OCI-LY7 (cell line): ENCODE results near the gene SBF1. TPM values are rescaled to one million over a fixed set of nuclear protein-coding genes. Genes with fewer than 3 reads are reported as not detected.

Source experiments
- BruUV-seq: library from RNA; stranded (reverse); fragments of 400-500 nt; replicated peaks from 2 replicates; lab custom pipeline; 2021; lab: Mats Ljungman, UMichigan
- CTCF ChIA-PET: fragments of 300-600 bp; sonication (Branson Sonifier 250); formaldehyde crosslinking; loops from one replicate; lab custom pipeline; 2022; ENCODE audit warnings: antibody characterized with exemption; ENCODE audit not compliant: unreplicated experiment; lab: Charles Lee
- POLR2A ChIA-PET: fragments of 300-600 bp; sonication (Branson Sonifier 250); formaldehyde crosslinking; loops from one replicate; lab custom pipeline; 2022; ENCODE audit warnings: antibody characterized with exemption; lab: Charles Lee
- DNase-seq: peaks from one replicate; pipeline ENCODE4 v3.0.0-alpha.2; 2015; ENCODE audit warnings: low spot score
- H2AFZ ChIP-seq: fragments of 200-600 bp; sonication (generic), shearing (Covaris generic); 2 replicates; pipeline ENCODE4 v1.6.1; 2014; ENCODE audit warnings: mild to moderate bottlenecking, antibody characterized with exemption, low read length, moderate library complexity
- H3K27ac ChIP-seq: fragments of 200-600 bp; sonication (generic); 2 replicates; pipeline ENCODE4 v1.5.1; 2014; ENCODE audit warnings: mixed run types, low read depth, mild to moderate bottlenecking, moderate library complexity, low read length, inconsistent platforms; ENCODE audit not compliant: poor library complexity, severe bottlenecking
- H3K36me3 ChIP-seq: fragments of 200-600 bp; sonication (generic); 2 replicates; pipeline ENCODE4 v1.6.1; 2014; ENCODE audit warnings: mild to moderate bottlenecking, antibody characterized with exemption, low read length, moderate library complexity, mixed read lengths; ENCODE audit not compliant: insufficient read depth
- H3K4me1 ChIP-seq: fragments of 200-600 bp; sonication (generic); 2 replicates; pipeline ENCODE4 v1.5.1; 2014; ENCODE audit warnings: mild to moderate bottlenecking, low read length; ENCODE audit not compliant: insufficient read depth, poor library complexity, severe bottlenecking
- H3K4me2 ChIP-seq: fragments of 200-600 bp; sonication (generic); 2 replicates; pipeline ENCODE4 v1.6.1; 2014; ENCODE audit warnings: mild to moderate bottlenecking, low read length
- H3K4me3 ChIP-seq: fragments of 200-600 bp; sonication (generic); 2 replicates; pipeline ENCODE4 v1.5.1; 2014; ENCODE audit warnings: mild to moderate bottlenecking, low read depth, low read length; ENCODE audit not compliant: poor library complexity, severe bottlenecking
- H3K79me2 ChIP-seq: fragments of 200-600 bp; sonication (generic); 2 replicates; pipeline ENCODE4 v1.6.1; 2016; ENCODE audit warnings: low read depth, mild to moderate bottlenecking, low read length, moderate library complexity, mixed read lengths; ENCODE audit not compliant: insufficient read depth
- H3K9me2 ChIP-seq: fragments of 200-600 bp; sonication (generic); 2 replicates; pipeline ENCODE4 v1.6.1; 2016; ENCODE audit warnings: mild to moderate bottlenecking, low read length, mixed read lengths; ENCODE audit not compliant: insufficient read depth
- H3K9me3 ChIP-seq: fragments of 200-600 bp; sonication (generic); 2 replicates; pipeline ENCODE4 v1.6.1; 2014; ENCODE audit warnings: mild to moderate bottlenecking, mixed run types, low read length, mixed read lengths
- H4K20me1 ChIP-seq: fragments of 200-600 bp; sonication (generic); 2 replicates; pipeline ENCODE4 v1.6.1; 2014; ENCODE audit warnings: mild to moderate bottlenecking, antibody characterized with exemption, low read length, moderate library complexity, mixed read lengths; ENCODE audit not compliant: insufficient read depth
- EZH2phosphoT487 ChIP-seq: fragments of 200-600 bp; sonication (generic); IDR thresholded peaks from 2 replicates; pipeline ENCODE4 v1.6.1; 2018; ENCODE audit warnings: low read depth, borderline replicate concordance, mild to moderate bottlenecking, mixed run types, antibody characterized with exemption, low read length, moderate library complexity, mixed read lengths
- intact Hi-C: fragments of 100-400 bp; cut with micrococcal nuclease; formaldehyde crosslinking; loops from one replicate; pipeline ENCODE4 v1.10.0; 2022; ENCODE audit not compliant: unreplicated experiment
- total RNA-seq, 2 experiments: library from RNA; depleted of rRNA in 1 of 2; stranded (reverse); fragments of >200 nt in 1 of 2; shearing (Covaris generic) in 1 of 2; gene quantifications; 2 replicates each; pipeline ENCODE4 v1.2.3, GENCODE V29; 2014 to 2022
- TF ChIP-seq, protein P1 (sequence below): fragments of 200-600 bp; sonication (generic); conservative IDR thresholded peaks from 2 replicates; pipeline ENCODE4 v1.5.1; 2014; ENCODE audit warnings: mild to moderate bottlenecking, antibody characterized with exemption, low read length, moderate library complexity, mixed read lengths

SBF1 gene
- total RNA-seq, 2 experiments from 2014 or later, result 177 to 181 TPM

DNA sequence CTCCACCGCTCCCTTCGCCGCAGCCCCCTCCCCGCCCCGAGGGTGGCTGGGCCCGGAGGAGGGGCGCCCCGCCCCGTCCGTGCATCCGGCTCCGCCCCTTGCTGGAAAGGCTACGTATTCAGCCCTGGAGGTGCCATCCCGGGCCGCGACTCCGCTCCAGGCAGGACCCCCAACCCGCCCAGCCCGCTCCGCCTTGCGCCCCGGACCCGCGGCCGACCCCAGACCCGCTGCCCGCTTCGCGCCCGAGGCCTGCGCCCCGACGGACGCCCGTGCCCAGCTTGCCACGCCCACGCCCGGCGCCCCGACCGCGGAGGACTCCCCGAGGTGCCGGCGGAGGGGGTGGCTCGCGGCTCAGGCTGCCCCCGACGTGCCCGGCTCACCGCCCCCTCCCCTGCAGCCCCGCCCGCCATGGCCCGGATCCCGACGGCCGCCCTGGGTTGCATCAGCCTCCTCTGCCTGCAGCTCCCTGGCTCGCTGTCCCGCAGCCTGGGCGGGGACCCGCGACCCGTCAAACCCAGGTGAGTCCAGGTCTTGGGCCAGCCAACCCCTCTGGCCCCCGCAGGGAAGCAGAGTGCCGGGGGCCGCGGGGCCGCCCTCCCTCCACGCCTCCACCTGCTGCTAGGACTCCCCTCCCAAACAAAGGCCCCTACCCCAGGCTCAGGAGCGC, 6.7 kb upstream of the SBF1 start, which contains the start of gene ADM2:
Gene ADM2 (plus strand): TSS at position 104 of the 667 bp plus-strand sequence. CDS start 305 bp downstream, at position 409.
- H3K4me3 ChIP-seq, result peak within 1 kb of the TSS; percentile 68
- H3K9me3 ChIP-seq, result no peaks in the 10 kb centered on the region
- no peak within 1 kb of the TSS for H3K27ac ChIP-seq
- intact Hi-C loops, result no loop called here
- CTCF ChIA-PET, result no interaction called here
- H4K20me1 ChIP-seq, result no peaks in the 10 kb centered on the region
- H3K4me2 ChIP-seq, result peak within 1 kb of the TSS; percentile 69
- peaks cover 10% of the 10 kb centered on the region for H3K4me1 ChIP-seq
- no peaks in the 10 kb centered on the region for H3K9me2 ChIP-seq
- H3K79me2 ChIP-seq, result no peaks in the 10 kb centered on the region
- POLR2A ChIA-PET, result no interaction called here
- H2AFZ ChIP-seq, result 0 out of 2 replicates have a peak within 1 kb of the TSS, but pooled peaks have one; percentile 10
- BruUV-seq, result no TSS peak
- no peak for TF ChIP-seq EZH2phosphoT487
- no peaks in the 10 kb centered on the region for H3K36me3 ChIP-seq
- peak; percentile 55 for DNase-seq

DNA sequence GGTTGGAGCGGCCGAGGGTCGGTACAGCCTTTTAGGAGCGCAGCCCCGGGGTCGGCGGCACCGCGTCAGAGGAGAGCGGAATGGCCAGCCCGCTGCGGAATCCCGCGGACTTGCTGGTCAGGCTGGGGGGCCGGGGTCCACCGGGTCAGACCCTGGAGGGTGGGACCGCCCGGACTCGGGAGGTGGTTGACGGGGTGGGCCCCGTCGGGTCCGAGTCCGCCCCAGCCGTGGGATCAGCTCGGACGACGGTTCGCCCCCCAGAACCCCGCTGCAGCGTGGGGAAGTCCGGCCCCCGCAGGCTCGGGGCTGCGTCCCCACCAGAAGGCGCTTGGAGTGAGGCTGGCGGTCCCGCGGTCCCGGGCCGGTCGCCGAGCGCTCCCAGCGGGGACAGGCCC, 6.2 kb upstream of the SBF1 start:
- H2AFZ ChIP-seq, result no peak overlapping the region
- no peaks in the 10 kb centered on the region for H4K20me1 ChIP-seq
- DNase-seq, result no peak
- H3K27ac ChIP-seq, result no peak overlapping the region
- ChIA-PET CTCF (no interaction called here), POLR2A (no interaction called here)
- H3K9me3 ChIP-seq, result no peaks in the 10 kb centered on the region
- BruUV-seq, result no TSS peak
- peaks cover 10% of the 10 kb centered on the region for H3K4me1 ChIP-seq
- peak overlapping the region; percentile 68 for H3K4me3 ChIP-seq
- peak overlapping the region; percentile 69; the same call in 1 of the 2 replicates for H3K4me2 ChIP-seq
- no peaks in the 10 kb centered on the region for H3K9me2 ChIP-seq
- intact Hi-C loops, result no loop called here
- no peaks in the 10 kb centered on the region for H3K36me3 ChIP-seq
- TF ChIP-seq EZH2phosphoT487, result no peak
- TF ChIP-seq, protein P1, sequence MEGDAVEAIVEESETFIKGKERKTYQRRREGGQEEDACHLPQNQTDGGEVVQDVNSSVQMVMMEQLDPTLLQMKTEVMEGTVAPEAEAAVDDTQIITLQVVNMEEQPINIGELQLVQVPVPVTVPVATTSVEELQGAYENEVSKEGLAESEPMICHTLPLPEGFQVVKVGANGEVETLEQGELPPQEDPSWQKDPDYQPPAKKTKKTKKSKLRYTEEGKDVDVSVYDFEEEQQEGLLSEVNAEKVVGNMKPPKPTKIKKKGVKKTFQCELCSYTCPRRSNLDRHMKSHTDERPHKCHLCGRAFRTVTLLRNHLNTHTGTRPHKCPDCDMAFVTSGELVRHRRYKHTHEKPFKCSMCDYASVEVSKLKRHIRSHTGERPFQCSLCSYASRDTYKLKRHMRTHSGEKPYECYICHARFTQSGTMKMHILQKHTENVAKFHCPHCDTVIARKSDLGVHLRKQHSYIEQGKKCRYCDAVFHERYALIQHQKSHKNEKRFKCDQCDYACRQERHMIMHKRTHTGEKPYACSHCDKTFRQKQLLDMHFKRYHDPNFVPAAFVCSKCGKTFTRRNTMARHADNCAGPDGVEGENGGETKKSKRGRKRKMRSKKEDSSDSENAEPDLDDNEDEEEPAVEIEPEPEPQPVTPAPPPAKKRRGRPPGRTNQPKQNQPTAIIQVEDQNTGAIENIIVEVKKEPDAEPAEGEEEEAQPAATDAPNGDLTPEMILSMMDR, result no peak
- H3K79me2 ChIP-seq, result no peaks in the 10 kb centered on the region

DNA sequence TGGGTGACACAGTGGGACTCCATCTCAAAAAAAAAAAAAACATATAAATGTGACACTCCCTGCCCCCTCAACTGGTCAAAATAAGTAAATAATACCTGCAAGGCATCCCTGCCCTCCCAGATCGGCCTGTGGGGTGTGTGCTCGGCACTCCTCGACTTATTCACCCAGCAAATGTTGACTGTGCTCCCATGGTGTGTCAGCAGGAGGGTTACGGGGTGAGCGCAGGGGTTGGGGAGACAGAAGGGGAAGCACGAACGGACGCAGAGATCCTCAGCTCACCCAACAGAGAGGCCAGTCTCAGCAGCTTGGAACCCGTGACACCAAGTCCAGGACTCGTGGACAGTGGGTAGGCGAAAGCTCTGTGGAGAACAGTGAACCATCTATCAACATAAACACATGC, 4.9 kb upstream of the SBF1 start:
- Histone ChIP-seq H3K36me3 (no peaks in the 10 kb centered on the region), H3K4me1 (peaks cover 17% of the 10 kb centered on the region), H3K27ac (no peak overlapping the region), H4K20me1 (no peaks in the 10 kb centered on the region), H3K4me2 (no peak overlapping the region), H3K9me2 (no peaks in the 10 kb centered on the region), H3K79me2 (no peaks in the 10 kb centered on the region), H2AFZ (no peak overlapping the region), H3K4me3 (no peak overlapping the region), H3K9me3 (no peaks in the 10 kb centered on the region)
- POLR2A ChIA-PET, result no interaction called here
- no peak for DNase-seq
- CTCF ChIA-PET, result interaction anchor here (0.6 kb wide), 1 partner anchor 289 kb away, joined by 3 read pairs; no protein-coding TSS in a partner anchor
- no TSS peak for BruUV-seq
- TF ChIP-seq, protein P1, result no peak
- TF ChIP-seq EZH2phosphoT487, result no peak
- intact Hi-C loops, result loop anchor here (10.0 kb wide), 1 partner anchor 235 kb away; the partner anchor contains the start of gene TUBGCP6
